ELR (cell line): ENCODE measurements around the gene NELL2.
"Not testable (repeated sequence)": the region's sequence is repeated elsewhere in the genome, so short reads cannot be mapped to it uniquely, and the experiment has no call there.

Experiments used
- DNase-seq: peaks from one replicate; pipeline ENCODE4 v3.0.0-alpha.2; 2015; ENCODE audit warnings: low read depth

NELL2 gene

DNA sequence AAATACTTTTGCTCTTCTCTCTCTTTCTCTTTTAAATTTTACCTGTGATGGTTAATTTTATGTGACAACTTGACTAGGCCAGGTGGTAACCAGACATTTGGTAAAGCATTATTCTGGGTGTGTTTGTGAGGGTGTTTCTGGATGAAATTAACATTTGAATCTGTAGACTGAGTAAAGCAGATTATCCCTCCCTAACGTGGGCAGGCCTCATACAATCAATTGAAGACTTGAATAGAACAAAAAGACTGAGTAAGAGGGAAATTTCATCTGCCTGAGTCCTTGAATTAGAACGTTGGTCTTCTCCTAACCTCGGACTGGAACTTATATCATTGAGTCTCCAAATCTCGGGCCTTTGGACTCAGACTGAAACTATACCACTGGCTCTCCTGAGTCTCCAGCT lies 182.1 kb downstream of the NELL2 start:
- DNase-seq, result no peak

DNA sequence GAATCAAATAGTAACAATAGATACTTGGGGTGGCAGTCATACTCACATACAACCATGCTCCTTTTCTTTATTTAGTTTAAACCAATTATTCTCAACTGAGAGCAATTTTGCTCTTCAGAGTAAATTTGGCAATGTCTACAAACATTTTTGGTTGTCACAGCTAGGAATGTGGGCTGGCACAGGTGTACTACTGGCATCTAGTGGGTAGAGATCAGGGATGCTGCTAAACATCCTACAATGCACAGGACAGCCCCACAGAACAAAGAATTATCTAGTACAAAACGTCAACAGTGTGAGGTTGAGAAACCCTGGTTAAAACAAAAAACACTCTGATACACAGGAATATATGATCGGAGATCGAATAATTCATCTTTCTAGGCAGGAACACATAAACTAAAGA lies 186.5 kb downstream of the NELL2 start:
- DNase-seq, result no peak

- DNase-seq, result not testable (repeated sequence)
Observed at GRCh38 chr12:44686821-44687432, 189.2 kb downstream of the NELL2 start.

DNA sequence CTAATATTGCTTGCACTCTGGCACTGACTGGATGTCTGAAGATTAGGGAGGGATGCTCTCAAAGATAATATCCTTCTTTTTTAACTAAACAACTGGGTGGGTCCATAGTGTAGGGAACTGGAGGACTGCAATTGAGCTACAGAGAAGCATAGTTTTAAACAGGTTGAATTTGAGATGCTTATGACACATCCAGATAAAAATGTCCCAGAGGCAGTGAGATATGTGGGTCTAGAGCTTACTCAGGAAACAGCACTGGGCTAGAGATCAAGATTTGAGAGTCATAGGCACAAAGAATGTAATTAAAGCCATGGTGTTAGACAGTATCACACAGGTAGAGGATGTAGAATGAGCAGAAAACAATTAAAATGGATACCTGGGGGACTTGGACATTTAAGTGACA lies 198.4 kb downstream of the NELL2 start:
- no peak for DNase-seq

GRCh38 chr12:44674875-44675274 lies 201.2 kb downstream of the NELL2 start:
- no peak for DNase-seq

DNA sequence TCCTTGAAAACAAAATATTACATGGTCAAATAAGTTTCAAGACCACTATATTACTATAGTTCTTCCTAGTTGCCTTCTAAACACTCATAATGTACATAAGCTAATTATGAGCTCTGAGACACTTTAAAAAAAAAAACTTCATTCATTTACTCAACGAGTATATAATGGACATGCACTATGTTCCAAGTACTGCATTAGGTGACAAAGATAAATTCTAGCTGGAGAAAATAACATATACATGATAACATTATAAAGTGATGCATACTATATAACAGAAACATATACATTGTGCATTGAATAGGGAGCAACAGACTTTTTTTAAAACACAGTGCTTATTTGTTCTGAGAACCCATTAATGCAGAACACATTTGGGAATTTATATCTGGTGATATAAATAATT lies 202.3 kb downstream of the NELL2 start:
- DNase-seq, result no peak

- no peak for DNase-seq
Observed at GRCh38 chr12:44672042-44672441, 204.1 kb downstream of the NELL2 start.

DNA sequence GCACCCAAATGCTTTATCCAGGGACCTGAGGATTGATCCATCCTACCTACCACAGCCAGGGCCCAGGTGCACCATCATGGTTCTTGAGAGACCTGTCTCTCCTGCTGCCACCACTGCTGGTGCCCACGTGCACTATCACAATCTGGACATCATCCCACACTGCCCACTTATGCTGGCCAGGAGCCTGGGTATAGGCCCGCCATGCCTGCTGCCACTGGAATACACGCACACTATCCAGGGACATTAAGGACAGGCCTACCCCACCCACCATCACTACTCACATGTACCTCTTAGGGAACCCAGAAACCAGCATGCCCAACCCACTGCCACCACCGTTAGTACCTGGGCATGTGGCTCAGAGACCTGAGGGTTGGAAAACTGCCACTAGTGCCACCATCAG lies 207.7 kb downstream of the NELL2 start:
- no peak for DNase-seq

GRCh38 chr12:44667461-44667860 lies 208.7 kb downstream of the NELL2 start:
- no peak for DNase-seq

DNA sequence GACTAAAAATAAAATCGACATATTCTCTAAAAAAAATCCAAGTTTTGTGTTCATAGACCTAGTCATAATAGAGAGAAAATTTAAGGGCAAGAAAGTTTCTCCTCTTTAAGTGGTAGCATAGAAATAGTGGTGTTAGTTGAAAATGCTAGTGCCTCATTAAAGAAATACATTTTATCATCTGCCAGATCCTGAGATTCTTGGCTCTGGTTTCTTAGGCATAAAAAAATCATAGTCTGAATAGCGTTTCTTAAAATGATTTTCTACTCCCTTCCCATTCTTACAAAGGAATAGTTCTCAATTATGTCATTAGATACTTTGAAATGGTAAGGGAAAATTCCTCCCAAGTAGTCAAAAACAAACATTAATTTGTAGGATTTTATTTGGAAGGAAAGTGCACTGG lies 212.8 kb downstream of the NELL2 start:
- DNase-seq, result no peak

GRCh38 chr12:44655846-44656245 lies 220.3 kb downstream of the NELL2 start:
- no peak for DNase-seq

DNA sequence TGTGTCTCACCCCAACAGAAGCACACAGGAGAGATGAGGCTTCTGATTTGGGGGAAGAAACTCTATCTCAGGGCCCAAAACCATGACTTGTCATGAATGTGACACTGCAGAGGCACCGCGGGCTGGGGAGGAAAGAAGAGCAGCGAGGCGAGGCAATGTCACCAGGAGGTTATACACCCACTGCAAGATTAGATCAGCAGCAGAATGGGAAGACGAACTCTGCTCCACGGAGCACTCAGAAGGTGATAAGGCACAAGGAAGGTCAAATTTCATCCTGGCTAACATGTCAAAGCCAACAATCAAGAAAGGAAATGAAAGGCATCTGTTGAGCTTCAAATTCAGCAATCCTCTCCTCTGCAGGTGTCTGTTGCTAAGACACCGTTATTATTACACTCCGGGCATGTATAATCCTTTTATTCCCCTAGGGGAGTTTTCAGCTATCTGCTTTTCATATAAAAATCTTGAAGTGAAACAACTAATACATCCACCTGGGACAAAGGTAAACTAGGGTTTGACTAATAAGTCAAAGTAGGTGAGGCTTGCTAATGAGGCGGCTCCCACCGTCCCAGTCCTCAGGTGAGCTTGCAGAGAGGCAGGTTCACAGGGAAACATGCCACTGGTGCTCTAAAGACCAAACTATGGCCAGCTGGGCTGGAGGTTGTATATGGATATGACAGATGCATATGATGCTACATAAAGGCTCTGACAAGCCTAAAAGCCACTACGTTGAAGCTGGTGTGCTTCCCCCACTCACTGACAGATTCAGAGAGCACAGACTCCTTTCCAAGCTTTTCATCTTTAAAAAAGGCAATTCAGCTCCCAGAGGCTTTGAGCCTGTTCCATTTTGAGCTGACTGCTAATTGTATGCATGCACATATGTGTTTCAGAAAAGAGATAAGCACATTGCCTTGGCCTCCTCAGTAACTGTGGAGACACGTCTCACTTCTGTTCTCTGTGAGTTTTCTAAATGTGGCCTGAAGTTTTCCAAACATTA lies 221.2 kb downstream of the NELL2 start:
- DNase-seq, result no peak

DNA sequence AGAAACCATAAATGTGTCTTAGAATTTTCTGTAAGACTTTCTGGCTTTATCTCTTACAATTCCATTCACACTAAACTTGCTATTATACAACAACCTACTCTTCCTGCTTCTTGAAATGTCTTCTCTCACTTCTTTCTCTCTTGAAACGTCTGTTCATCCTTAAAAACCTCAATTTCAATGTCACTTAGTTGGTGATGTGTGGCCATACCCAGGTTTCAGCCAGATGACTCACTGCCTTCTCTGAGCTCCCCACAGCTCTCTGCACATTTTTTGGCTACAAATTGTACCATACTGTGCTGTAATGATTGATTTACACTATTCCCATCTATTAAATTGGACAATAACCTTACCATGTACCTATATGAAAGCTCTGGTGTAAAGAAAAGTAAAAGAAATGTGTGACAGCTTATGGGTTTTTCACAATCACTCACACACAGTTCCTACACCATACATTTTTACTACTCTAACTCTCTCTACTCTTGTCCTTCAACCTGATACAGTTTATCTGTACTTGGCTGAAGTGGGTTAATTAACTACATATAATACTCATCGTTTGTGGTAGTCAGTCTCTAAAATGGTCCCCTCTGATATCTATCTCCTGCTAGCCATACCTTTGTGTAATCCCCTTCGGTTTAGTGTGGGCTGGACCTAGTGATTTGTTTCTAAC lies 222.1 kb downstream of the NELL2 start:
- no peak for DNase-seq

DNA sequence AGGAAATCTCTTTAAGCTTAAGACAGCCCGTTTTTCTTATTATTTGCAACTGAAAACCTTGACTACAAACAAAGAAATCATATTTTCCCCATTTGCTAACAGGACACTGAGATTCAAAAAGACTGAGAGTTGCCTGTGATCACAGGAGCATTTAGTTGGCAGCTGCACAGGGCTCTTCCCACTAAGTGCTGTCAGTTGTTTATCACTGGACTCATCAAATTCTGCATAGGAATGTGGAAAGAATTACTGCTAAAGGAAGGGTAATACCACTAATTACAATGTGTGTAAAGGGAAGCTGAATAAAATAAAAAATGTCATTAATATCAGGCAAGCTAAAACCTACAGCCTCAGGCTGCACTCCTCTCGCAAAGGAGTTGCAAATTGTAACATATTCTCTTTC lies 226.4 kb downstream of the NELL2 start:
- no peak for DNase-seq

- DNase-seq, result no peak
Observed at GRCh38 chr12:44647917-44648690, 228.0 kb downstream of the NELL2 start.

GRCh38 chr12:44640427-44641190 lies 235.5 kb downstream of the NELL2 start:
- DNase-seq, result no peak

DNA sequence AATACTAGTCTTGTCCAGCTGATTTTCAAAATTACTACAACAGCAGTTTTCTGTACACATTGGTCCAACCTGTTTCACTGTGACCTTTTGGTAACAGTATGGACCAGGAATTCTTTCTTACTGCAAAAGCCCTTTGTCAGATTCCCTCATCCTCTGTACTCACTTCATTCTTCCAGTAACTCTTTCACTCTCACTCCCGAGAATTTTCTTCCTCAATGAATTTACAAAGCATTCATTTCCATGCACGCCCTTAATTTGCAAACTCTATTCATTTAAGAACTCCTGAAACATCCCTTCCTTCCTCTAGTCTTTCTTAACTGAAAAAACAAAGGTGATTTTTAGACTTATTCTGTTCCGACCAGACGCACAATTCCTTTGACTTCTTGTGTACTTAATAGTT lies 238.2 kb downstream of the NELL2 start:
- DNase-seq, result no peak

DNA sequence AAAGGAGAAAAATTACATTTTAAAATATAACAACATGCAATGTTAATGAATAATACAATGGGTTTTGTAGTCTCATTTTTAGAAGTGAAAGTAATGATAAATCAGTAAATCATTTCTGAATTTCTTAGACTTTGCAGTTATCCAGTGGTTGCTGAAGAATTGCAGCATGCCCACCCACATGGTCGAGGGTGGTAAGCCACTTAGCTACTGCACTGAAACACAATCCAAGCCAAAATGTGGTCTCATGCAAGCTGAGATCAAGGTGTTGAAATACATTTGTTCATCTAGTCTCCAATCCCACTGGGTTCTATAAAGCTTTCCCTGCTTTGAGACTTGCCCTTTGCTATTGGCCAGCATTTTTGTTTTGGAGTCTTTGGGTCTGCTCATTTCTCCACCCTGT lies 247.9 kb downstream of the NELL2 start:
- no peak for DNase-seq

GRCh38 chr12:44627387-44628166 lies 248.5 kb downstream of the NELL2 start:
- no peak for DNase-seq

DNA sequence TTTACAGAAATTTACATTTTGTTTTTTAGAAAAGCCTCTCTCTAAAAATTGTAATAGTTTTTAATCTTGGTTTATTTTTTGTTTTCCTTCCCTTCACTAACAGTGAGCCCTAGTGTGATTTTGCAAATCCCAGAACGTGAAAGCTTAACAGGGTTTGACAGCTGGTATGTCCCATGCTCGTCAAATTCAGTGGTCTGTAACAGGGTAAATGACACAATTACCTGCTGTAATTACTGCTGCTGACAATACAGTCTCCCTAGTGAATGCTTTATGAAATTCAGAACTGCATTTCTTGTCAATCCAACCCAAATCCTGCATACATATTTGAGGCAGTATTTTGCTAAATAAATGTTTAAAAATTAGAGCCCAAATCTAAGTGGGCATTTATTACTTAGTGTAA lies 249.2 kb downstream of the NELL2 start:
- no peak for DNase-seq

- DNase-seq, result no peak
Observed at GRCh38 chr12:44618946-44619345, 257.2 kb downstream of the NELL2 start.
